H1 (cell line): ENCODE data around the gene SORBS1. TPM values are rescaled to one million over a fixed set of nuclear protein-coding genes. Genes with fewer than 3 reads are reported as not detected.

Experiments used
- CTCF ChIA-PET: fragments of 300-600 bp; sonication (Branson Sonifier 250); formaldehyde crosslinking; loops from one replicate; lab custom pipeline; 2021; ENCODE audit not compliant: partially characterized antibody; lab: Charles Lee
- POLR2A ChIA-PET: fragments of 300-600 bp; sonication (Branson Sonifier 250); formaldehyde crosslinking; loops from one replicate; lab custom pipeline; 2021; ENCODE audit warnings: inconsistent platforms; ENCODE audit not compliant: partially characterized antibody; lab: Charles Lee
- DNase-seq, 2 experiments: peaks; one replicate each; pipeline versions ENCODE4 v3.0.0 to v3.0.0-alpha.2; 2010 to 2022; ENCODE audit warnings: low spot score in 2 of 2, low read depth in 1 of 2, mixed read lengths in 1 of 2
- FAIRE-seq: peaks from 2 replicates; lab custom pipeline; 2011; peaks lifted over from hg19 to GRCh38; lab: Jason Lieb, UNC
- H2AFZ ChIP-seq: 2 replicates; pipeline ENCODE4 v1.8.1; 2012; ENCODE audit warnings: low read length, inconsistent platforms
- H2AK5ac ChIP-seq: 2 replicates; pipeline ENCODE4 v1.6.1; 2013; ENCODE audit warnings: low read depth, low read length
- H2BK120ac ChIP-seq: replicated peaks from 2 replicates; pipeline ENCODE3; 2013; ENCODE audit warnings: low read depth, low read length, inconsistent platforms
- H2BK12ac ChIP-seq: 2 replicates; pipeline ENCODE4 v1.6.1; 2013; ENCODE audit warnings: low read depth, low read length
- H2BK15ac ChIP-seq: 2 replicates; pipeline ENCODE4 v1.6.1; 2013; ENCODE audit warnings: low read length
- H2BK20ac ChIP-seq: 2 replicates; pipeline ENCODE4 v1.6.1; 2013; ENCODE audit warnings: low read length
- H2BK5ac ChIP-seq: 2 replicates; pipeline ENCODE4 v1.6.1; 2013; ENCODE audit warnings: low read depth, low read length
- H3K14ac ChIP-seq: 2 replicates; pipeline ENCODE4 v1.6.1; 2013; ENCODE audit warnings: inconsistent platforms; ENCODE audit not compliant: insufficient read length
- H3K18ac ChIP-seq: 2 replicates; pipeline ENCODE4 v1.6.1; 2013; ENCODE audit warnings: low read length; ENCODE audit errors: extremely low read depth
- H3K23ac ChIP-seq: 2 replicates; pipeline ENCODE4 v1.6.1; 2013; ENCODE audit warnings: inconsistent platforms; ENCODE audit not compliant: insufficient read length
- H3K23me2 ChIP-seq: 2 replicates; pipeline ENCODE4 v1.6.1; 2013; ENCODE audit warnings: low read depth, low read length
- H3K27ac ChIP-seq: 2 replicates; pipeline ENCODE4 v1.6.1; 2011; ENCODE audit warnings: low read depth, low read length, inconsistent platforms
- H3K27me3 ChIP-seq, 4 experiments: replicated peaks in 1 of 4; 1 replicate in 1 of 4; 2 replicates in 3 of 4; pipeline versions ENCODE4 v1.6.1 to v1.8.1; 2011 to 2013; ENCODE audit warnings: low read length in 3 of 4, mild to moderate bottlenecking in 3 of 4, inconsistent platforms in 2 of 4, mixed read lengths in 2 of 4, moderate library complexity in 1 of 4; ENCODE audit not compliant: control insufficient read depth in 3 of 4, insufficient read depth in 3 of 4; ENCODE audit errors: extremely low read depth in 1 of 4
- H3K36me3 ChIP-seq, 4 experiments: 2 replicates each; pipeline versions ENCODE4 v1.6.1 to v1.8.1; 2011 to 2013; ENCODE audit warnings: mild to moderate bottlenecking in 4 of 4, low read length in 3 of 4, moderate library complexity in 2 of 4, control low read depth in 1 of 4, inconsistent platforms in 1 of 4; ENCODE audit not compliant: insufficient read depth in 4 of 4, control insufficient read depth in 2 of 4
- H3K4ac ChIP-seq: replicated peaks from 2 replicates; pipeline ENCODE3; 2013; ENCODE audit warnings: low read length, low read depth, mixed read lengths, inconsistent platforms; ENCODE audit not compliant: insufficient read length
- H3K4me1 ChIP-seq, 4 experiments: replicated peaks in 1 of 4; 1 replicate in 1 of 4; 2 replicates in 3 of 4; pipeline versions ENCODE4 v1.6.1 to v1.8.1; 2011 to 2013; ENCODE audit warnings: low read length in 3 of 4, inconsistent platforms in 2 of 4, mixed read lengths in 1 of 4; ENCODE audit not compliant: insufficient read depth in 4 of 4, control insufficient read depth in 3 of 4
- H3K4me2 ChIP-seq, 2 experiments: 2 replicates each; pipeline versions ENCODE4 v1.6.1 to v1.8.1; 2011 to 2013; ENCODE audit warnings: low read depth in 2 of 2, low read length in 2 of 2, control low read depth in 1 of 2, inconsistent platforms in 1 of 2, mild to moderate bottlenecking in 1 of 2; ENCODE audit not compliant: insufficient read depth in 1 of 2
- H3K4me3 ChIP-seq, 4 experiments: fragments of 200-600, 300-600 bp in 1 of 4; sonication (generic), shearing (Covaris generic), sonication (Bioruptor Twin) in 1 of 4; 2 replicates each; pipeline versions ENCODE4 v1.5.1 to v1.8.1; 2011 to 2016; ENCODE audit warnings: low read length in 4 of 4, low read depth in 3 of 4, control low read depth in 2 of 4, inconsistent platforms in 2 of 4, mild to moderate bottlenecking in 2 of 4, mixed read lengths in 1 of 4, moderate library complexity in 1 of 4; ENCODE audit not compliant: insufficient read depth in 2 of 4; ENCODE audit errors: extremely low read depth in 1 of 4
- H3K56ac ChIP-seq: replicated peaks from 2 replicates; pipeline ENCODE3; 2013; ENCODE audit warnings: low read depth, mild to moderate bottlenecking, mixed read lengths, low read length, inconsistent platforms; ENCODE audit not compliant: insufficient read length
- H3K79me1 ChIP-seq: 2 replicates; pipeline ENCODE4 v1.6.1; 2013; ENCODE audit warnings: low read depth, low read length, control low read depth
- H3K79me2 ChIP-seq, 2 experiments: 2 replicates each; pipeline versions ENCODE4 v1.6.1 to v1.8.1; 2012 to 2013; ENCODE audit warnings: low read length in 2 of 2, mild to moderate bottlenecking in 2 of 2, inconsistent platforms in 1 of 2; ENCODE audit not compliant: insufficient read depth in 2 of 2, control insufficient read depth in 1 of 2
- H3K9ac ChIP-seq, 4 experiments: replicated peaks in 1 of 4; 1 replicate in 1 of 4; 2 replicates in 3 of 4; pipeline versions ENCODE4 v1.6.1 to v1.8.1; 2011 to 2013; ENCODE audit warnings: low read depth in 3 of 4, low read length in 3 of 4, control low read depth in 2 of 4, mild to moderate bottlenecking in 2 of 4, moderate library complexity in 2 of 4, inconsistent platforms in 1 of 4; ENCODE audit errors: extremely low read depth in 1 of 4
- H3K9me3 ChIP-seq, 2 experiments: 2 replicates each; pipeline versions ENCODE4 v1.6.1 to v1.8.1; 2012 to 2013; ENCODE audit warnings: mild to moderate bottlenecking in 2 of 2, moderate library complexity in 2 of 2, control low read depth in 1 of 2, inconsistent platforms in 1 of 2, low read depth in 1 of 2, low read length in 1 of 2, mixed read lengths in 1 of 2; ENCODE audit not compliant: insufficient read depth in 2 of 2
- H4K20me1 ChIP-seq, 2 experiments: replicated peaks in 1 of 2; 2 replicates each; pipeline versions ENCODE3 to v1.8.1; 2011 to 2013; ENCODE audit warnings: inconsistent platforms in 2 of 2, low read length in 2 of 2, mild to moderate bottlenecking in 1 of 2; ENCODE audit not compliant: insufficient read depth in 2 of 2, control insufficient read depth in 1 of 2
- H4K5ac ChIP-seq: 2 replicates; pipeline ENCODE4 v1.6.1; 2013; ENCODE audit warnings: low read length, low read depth, mixed read lengths, inconsistent platforms; ENCODE audit not compliant: insufficient read length
- H4K8ac ChIP-seq: 2 replicates; pipeline ENCODE4 v1.8.0; 2013; ENCODE audit warnings: mild to moderate bottlenecking, moderate library complexity, low read length, inconsistent platforms; ENCODE audit not compliant: insufficient read depth; ENCODE audit errors: extremely low read depth
- H4K91ac ChIP-seq: replicated peaks from 2 replicates; pipeline ENCODE3; 2013; ENCODE audit warnings: low read length, mixed read lengths, inconsistent platforms; ENCODE audit not compliant: insufficient read length
- ATF3 ChIP-seq: IDR thresholded peaks from 2 replicates; pipeline ENCODE4 v1.6.1; 2011; ENCODE audit warnings: low read depth, mild to moderate bottlenecking, low read length; ENCODE audit not compliant: insufficient read depth
- CHD1 ChIP-seq: IDR thresholded peaks from 2 replicates; pipeline ENCODE4 v1.6.1; 2012; ENCODE audit warnings: low read depth, low read length, improper control_type of control experiment
- CTBP2 ChIP-seq: IDR thresholded peaks from 2 replicates; pipeline ENCODE4 v1.7.0; 2011; ENCODE audit warnings: borderline replicate concordance, mild to moderate bottlenecking, moderate library complexity, mixed read lengths, low read length; ENCODE audit not compliant: insufficient read depth, insufficient read length
- EGR1 ChIP-seq: IDR thresholded peaks from 2 replicates; pipeline ENCODE4 v1.6.1; 2011; ENCODE audit warnings: low read depth, low read length, borderline replicate concordance
- EP300 ChIP-seq, 2 experiments: IDR thresholded peaks; 1 replicate in 1 of 2; 2 replicates in 1 of 2; pipeline ENCODE4 v1.6.1; 2011 to 2012; ENCODE audit warnings: low read depth in 2 of 2, low read length in 2 of 2, mild to moderate bottlenecking in 2 of 2, borderline replicate concordance in 1 of 2, inconsistent platforms in 1 of 2, moderate library complexity in 1 of 2
- GABPA ChIP-seq: IDR thresholded peaks from 2 replicates; pipeline ENCODE4 v1.6.1; 2011; ENCODE audit warnings: mild to moderate bottlenecking, low read length, moderate library complexity, borderline replicate concordance; ENCODE audit not compliant: insufficient read depth
- KDM4A ChIP-seq: IDR thresholded peaks from one replicate; pipeline ENCODE4 v1.7.1; 2012; ENCODE audit warnings: low read depth, mild to moderate bottlenecking, moderate library complexity, low read length, inconsistent platforms; ENCODE audit not compliant: severe bottlenecking
- MAX ChIP-seq: IDR thresholded peaks from 2 replicates; pipeline ENCODE4 v1.6.1; 2012; ENCODE audit warnings: inconsistent platforms
- SIX5 ChIP-seq: IDR thresholded peaks from 2 replicates; pipeline ENCODE4 v1.6.1; 2011; ENCODE audit warnings: mild to moderate bottlenecking, low read depth, low read length
- TEAD4 ChIP-seq: IDR thresholded peaks from 2 replicates; pipeline ENCODE4 v1.6.1; 2012; ENCODE audit warnings: low read depth, low read length, inconsistent platforms, mixed read lengths
- USF2 ChIP-seq: IDR thresholded peaks from 2 replicates; pipeline ENCODE4 v1.6.1; 2011; ENCODE audit warnings: low read length, improper control_type of control experiment
- WGBS, 2 experiments: shearing (Covaris generic) in 1 of 2; methylation state at CpG; one replicate each; pipeline versions ENCODE4 v1.1.6 to v1.1.7; 2013 to 2015; ENCODE audit warnings: low lambda C conversion rate in 2 of 2, mixed read lengths in 2 of 2, inconsistent platforms in 1 of 2, low coverage in 1 of 2, missing lambda C conversion rate in 1 of 2; ENCODE audit not compliant: insufficient replicate concordance in 2 of 2, insufficient coverage in 1 of 2, insufficient read length in 1 of 2; ENCODE audit errors: extremely low coverage in 1 of 2, missing lambda C conversion rate in 1 of 2; 5-methylcytosine and 5-hydroxymethylcytosine counted together
- polyA plus RNA-seq, 7 experiments: library from polyadenylated mRNA; depleted of rRNA in 3 of 7; stranded (reverse) in 5 of 7; unstranded in 2 of 7; fragments of >200 nt in 5 of 7; fragments of 200-250 nt in 2 of 7; gene quantifications; 1 replicate in 5 of 7; 2 replicates in 1 of 7; 4 replicates in 1 of 7; pipeline versions ENCODE4 v1.2.1 to v1.2.3, GENCODE V29; 2011 to 2013; ENCODE audit warnings: missing spikeins in 2 of 7, mixed read lengths in 2 of 7
- total RNA-seq: library from RNA; stranded (reverse); fragmentation: NEBNext Ultra II Directional; extraction: Animal tissue kit (Norgen Biotek cat#: 25700); gene quantifications from 2 replicates; pipeline ENCODE4 v1.2.1, GENCODE V29; 2021

Gene SORBS1
- total and polyA plus RNA-seq, 2 of the 8 experiments (the other 6 are each of a cell fraction or from before 2014, with no cell fraction given) = 16.0 to 35.0 TPM

GRCh38 chr10:95388109-95388471 is 173.1 kb downstream of the SORBS1 start:
- H3K4me2 ChIP-seq = no peak overlapping the region
- no peak for TF ChIP-seq GABPA
- TF ChIP-seq SIX5 = no peak
- no peak for TF ChIP-seq KDM4A
- TF ChIP-seq MAX = no peak
- no peak for TF ChIP-seq EGR1
- no peak for TF ChIP-seq ATF3
- no peak for TF ChIP-seq CHD1
- no peak for TF ChIP-seq TEAD4
- TF ChIP-seq USF2 = no peak
- TF ChIP-seq CTBP2 = no peak
- no peak for TF ChIP-seq EP300 (IDR thresholded peaks at IDR 0.05; ENCODE audit: borderline replicate concordance in 1 of 2, low read depth in 2 of 2, low read length in 2 of 2)
- TF ChIP-seq, all 59 proteins: peak for 0
- FAIRE-seq = no peak
- no peak overlapping the region for H4K5ac ChIP-seq
- H4K8ac ChIP-seq = no peak overlapping the region
- no peak overlapping the region for H3K14ac ChIP-seq
- H3K9me3 ChIP-seq = no peaks in the 10 kb centered on the region
- POLR2A ChIA-PET = interaction anchor here (0.9 to 2.1 kb wide), 2 partner anchors 13 to 27 kb away, joined by 3 to 6 read pairs; no protein-coding TSS in a partner anchor
- no peaks in the 10 kb centered on the region for H3K23me2 ChIP-seq
- no peak overlapping the region for H2BK20ac ChIP-seq
- WGBS, 2 experiments = 96% methylated on average over 5 of the region's 5 CpGs; no CpG with 5 or more reads in 1 of the 2 experiments
- no peaks in the 10 kb centered on the region for H3K27me3 ChIP-seq
- no peaks in the 10 kb centered on the region for H3K79me2 ChIP-seq
- no peak overlapping the region for H2BK5ac ChIP-seq
- H4K20me1 ChIP-seq = no peaks in the 10 kb centered on the region
- H2BK15ac ChIP-seq = no peak overlapping the region
- H4K91ac ChIP-seq = no peak overlapping the region
- no peak overlapping the region for H3K23ac ChIP-seq
- H3K4me1 ChIP-seq = peaks cover 0 to 3% (median 0%) of the 10 kb centered on the region in 4 experiments; a peak in 3 of 7 replicates
- H3K4ac ChIP-seq = no peak overlapping the region
- H3K36me3 ChIP-seq = peaks cover 0 to 10% (median under 1%) of the 10 kb centered on the region in 4 experiments; a peak in 4 of 8 replicates
- H2AK5ac ChIP-seq = no peak overlapping the region
- CTCF ChIA-PET = interaction anchor here (0.8 to 16.3 kb wide), 11 partner anchors 13 to 262 kb away, joined by 3 to 162 read pairs (median 4); no protein-coding TSS in a partner anchor
- H2BK12ac ChIP-seq = no peak overlapping the region
- no peak overlapping the region for H3K18ac ChIP-seq
- no peak overlapping the region for H2BK120ac ChIP-seq
- no peak overlapping the region for H2AFZ ChIP-seq
- no peak overlapping the region for H3K4me3 ChIP-seq
- H3K27ac ChIP-seq = no peak overlapping the region
- DNase-seq = no peak
- H3K79me1 ChIP-seq = no peaks in the 10 kb centered on the region
- H3K9ac ChIP-seq = no peak overlapping the region
- no peak overlapping the region for H3K56ac ChIP-seq
